Superior temporal gyrus (tissue), 1 donor: ENCODE data around the gene RPS6KA5.
A peak's percentile ranks its signal among the peaks of the same experiment; 100 is the strongest.
"Not testable (repeated sequence)": the region's sequence is repeated elsewhere in the genome, so short reads cannot be mapped to it uniquely, and the experiment has no call there.

Experiments used
- DNase-seq: peaks from one replicate; pipeline ENCODE4 v3.0.0-alpha.2; 2016; ENCODE audit errors: extremely low spot score

The RPS6KA5 gene

DNA sequence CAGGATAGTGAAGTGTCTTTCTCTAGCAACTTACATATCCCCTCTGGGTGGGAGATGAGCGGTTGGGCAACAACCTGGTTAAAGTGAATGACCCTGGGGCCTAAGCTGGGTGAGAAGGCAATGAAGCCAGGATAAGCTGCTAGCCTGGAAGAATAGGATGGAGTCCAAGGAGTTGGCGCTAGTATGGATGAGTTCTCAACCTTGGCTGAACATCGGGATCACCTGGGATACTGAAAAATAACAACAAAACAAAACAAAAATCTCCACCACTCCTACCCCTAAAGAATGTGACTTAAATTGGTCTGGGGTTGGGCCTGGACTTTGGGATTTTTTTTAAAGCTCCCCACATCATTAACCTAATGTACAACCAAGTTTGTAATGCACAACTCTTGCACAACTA is 4.8 kb upstream of the RPS6KA5 start:
- no peak for DNase-seq

DNA sequence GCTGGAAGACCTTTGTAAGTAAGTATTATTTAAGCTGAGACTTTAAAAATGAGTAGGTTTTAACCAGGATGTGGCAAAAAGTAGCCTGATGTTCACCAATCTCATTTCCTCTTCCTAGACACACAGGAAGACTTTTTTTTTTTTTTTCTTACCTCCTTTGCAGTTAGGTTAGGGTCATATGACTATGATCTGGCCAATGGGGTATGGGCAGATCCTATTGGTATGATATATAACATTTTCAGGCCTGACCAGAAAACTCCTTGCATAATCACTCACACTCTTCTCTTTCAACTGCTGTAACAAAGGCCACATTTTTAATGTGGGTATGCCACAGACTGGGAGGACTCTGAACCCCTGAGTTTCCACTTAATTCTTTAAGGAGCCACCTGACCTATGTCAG is 2.7 kb upstream of the RPS6KA5 start:
- DNase-seq = no peak

- no peak for DNase-seq
Measured at GRCh38 chr14:91062600-91062999, 2.2 kb upstream of the RPS6KA5 start.

- DNase-seq = no peak
Measured at GRCh38 chr14:91061056-91061887, 831 bp upstream of the RPS6KA5 start.

GRCh38 chr14:91059576-91060350 is 678 bp downstream of the RPS6KA5 start:
- DNase-seq = no peak

DNA sequence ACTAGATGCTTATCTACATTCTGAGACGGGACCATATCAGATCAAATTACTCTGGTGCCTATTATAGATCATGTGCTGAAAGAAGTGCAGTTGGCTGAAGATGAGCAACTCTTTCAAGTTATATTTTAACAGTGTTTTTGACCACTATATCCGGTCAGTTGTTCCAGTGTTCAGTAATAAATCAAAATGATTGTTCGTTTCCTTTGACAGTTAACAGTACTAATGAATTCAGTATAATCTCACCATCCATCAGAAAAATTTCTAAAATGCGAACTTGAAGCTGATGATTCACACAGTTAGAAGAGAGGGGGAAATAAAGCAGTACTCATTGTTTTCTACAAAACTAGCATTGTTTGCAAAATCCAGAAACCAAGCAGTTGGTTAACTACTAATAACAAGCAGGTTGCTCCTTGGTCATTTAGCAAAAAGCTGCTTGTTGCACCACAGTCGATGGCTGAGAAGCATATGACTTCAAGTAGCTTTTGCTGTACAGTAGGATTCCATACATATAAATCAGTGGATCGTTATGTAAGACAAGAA is 2.3 kb downstream of the RPS6KA5 start:
- peak; percentile 60 for DNase-seq

- no peak for DNase-seq
Measured at GRCh38 chr14:91056361-91056760, 4.1 kb downstream of the RPS6KA5 start.

DNA sequence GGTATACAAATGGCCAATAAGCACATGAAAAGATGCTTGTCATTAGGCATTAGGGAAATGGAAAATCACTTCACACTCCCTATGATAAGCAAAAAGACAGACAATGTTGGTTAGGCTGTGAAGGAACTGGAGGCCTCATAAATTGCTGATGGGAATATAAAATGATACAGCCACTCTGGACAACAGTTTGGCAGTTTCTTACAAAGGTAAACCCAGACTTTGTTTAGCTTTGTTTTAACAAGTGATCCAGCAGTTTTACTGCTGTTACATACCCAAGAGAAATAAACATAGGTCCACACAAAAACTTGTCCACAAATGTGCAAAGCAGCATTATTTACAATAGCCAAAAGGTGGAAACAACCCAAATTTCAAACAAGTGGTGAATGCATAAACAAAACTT is 5.4 kb downstream of the RPS6KA5 start:
- no peak for DNase-seq

DNA sequence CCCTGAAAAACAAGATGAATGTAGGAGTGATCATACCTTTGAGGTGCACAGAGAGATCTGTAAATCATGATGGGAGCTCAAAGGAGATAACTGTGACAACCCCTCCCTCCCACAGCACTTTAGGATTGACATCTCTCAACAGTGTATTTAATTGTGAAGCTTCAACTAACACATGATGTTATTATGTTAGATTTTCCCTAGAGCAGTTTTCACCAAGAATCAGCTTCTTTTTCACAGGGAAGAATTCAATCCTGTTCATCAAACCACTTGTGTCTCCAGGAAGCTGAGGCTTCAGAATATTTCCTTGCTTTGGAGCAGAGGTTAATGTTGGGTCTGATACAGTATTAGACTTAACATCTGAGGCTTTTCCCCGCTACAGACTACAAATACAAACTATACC is 11.8 kb downstream of the RPS6KA5 start:
- no peak for DNase-seq

DNA sequence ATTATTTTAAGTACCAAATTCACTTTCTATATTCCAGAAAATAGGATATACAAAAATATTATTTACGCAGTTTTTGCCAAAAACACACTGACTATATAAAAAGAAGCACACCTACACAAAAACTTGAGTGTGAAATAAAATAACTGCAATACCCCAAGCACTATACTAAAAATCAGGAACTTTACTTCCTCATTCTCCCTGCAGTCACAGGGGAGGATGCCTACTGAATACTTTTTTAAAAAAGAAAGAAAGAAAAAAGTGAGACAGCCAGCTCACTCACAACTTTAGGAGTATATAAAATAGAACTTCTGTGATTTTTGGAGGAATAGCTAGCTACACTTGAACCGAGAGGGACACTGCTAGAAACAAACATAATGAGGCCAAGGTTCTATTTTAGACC is 12.2 kb downstream of the RPS6KA5 start:
- DNase-seq = no peak

- DNase-seq = no peak
Measured at GRCh38 chr14:91047174-91047753, 13.2 kb downstream of the RPS6KA5 start.

DNA sequence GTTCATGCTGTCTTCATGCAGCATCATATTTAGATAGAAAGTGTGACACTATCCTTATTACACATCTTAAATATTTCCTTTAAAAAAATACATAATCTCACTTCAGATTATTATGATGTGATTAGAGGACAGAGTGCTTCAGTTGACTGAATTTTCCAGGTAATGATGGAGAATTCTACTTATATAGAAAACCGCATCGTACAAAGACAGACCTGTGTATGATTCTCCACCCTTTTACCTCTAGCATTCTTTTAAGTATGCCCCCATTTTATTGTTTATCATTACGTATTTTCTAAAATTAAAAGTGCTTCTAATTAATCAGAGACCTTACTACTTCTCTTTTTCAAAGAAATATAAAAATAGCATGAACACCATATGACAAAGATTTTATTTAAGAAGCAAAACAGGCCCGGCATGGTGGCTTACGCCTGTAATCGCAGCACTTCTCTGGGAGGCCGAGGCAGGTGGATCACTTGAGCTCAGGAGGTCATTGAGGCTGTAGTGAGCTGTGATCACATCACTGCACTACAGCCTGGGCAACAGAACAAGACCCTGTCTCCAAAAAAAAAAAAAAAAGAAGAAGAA is 13.9 kb downstream of the RPS6KA5 start:
- DNase-seq = no peak

- DNase-seq = no peak
Measured at GRCh38 chr14:91041450-91041849, 19.0 kb downstream of the RPS6KA5 start.

DNA sequence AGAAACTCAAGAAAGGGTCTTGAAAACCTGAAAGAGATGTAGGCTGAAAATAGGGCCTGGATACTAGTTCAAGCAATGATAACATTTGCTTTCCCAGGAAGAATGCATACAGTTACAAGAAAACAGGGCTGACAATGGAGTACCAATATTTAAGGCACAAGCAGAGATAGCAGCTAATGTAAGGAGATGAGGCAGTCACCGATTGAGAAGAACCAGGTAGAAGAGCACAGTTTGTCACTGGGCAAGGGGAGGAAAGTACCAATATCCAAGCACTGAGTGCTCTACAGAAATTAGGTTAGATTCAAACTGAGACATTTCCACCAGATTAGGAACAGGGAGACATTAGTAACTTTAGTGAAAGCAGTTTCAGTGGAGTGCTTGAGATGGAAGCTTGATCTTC is 19.9 kb downstream of the RPS6KA5 start:
- no peak for DNase-seq

- no peak for DNase-seq
Measured at GRCh38 chr14:91038439-91038838, 22.0 kb downstream of the RPS6KA5 start.

DNA sequence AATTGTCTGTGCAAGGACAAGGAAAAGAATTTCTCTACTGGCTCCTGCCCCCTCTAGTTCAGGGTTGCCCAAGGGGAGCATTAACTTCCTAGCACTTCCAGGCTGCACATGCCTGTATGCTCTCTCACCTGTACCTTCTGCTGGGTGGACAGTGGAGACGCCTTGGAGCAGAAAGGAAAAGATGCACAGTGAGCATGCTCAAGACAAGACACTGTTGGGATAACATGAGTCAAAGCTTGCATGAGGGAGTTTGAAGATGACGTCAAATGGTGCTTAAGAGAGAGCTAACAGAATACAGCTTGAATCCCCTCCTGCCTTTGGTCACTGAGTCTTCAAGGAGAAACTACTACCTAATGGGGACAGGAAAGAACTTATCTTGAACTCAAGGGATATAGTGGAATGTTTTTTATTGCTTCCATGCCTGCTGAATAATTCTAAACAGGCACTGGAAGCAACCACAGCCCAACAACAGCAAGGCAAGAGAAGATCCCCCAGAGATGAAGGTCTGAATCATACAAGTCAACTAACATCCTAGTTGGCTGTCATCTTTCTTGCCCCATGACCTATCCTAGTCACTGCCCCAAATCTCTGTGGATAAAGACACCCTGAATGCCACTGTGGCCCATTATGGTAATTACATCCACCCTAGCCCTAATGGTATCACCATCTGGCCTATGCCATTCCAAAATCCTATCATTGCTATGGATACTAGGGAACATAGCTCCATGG is 23.5 kb downstream of the RPS6KA5 start:
- DNase-seq = no peak

DNA sequence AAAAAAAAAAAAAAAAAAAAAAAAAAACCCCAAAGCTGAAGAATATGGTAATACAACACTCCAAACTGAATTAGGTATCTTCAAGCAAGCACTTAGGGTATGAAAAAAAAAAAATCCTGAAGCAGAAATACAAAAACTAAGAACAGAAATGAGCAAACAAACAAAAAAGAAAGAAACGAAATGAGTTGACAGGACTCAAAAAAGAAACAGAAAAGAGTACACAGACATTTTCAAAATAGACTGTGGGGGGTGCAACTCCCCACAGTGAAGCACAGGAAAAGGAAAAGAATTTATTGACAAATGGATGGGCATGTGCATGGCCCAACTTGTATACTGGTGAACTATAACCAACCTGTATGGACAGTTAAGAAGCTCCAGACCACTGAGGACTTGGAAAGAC is 24.6 kb downstream of the RPS6KA5 start:
- DNase-seq = no peak

DNA sequence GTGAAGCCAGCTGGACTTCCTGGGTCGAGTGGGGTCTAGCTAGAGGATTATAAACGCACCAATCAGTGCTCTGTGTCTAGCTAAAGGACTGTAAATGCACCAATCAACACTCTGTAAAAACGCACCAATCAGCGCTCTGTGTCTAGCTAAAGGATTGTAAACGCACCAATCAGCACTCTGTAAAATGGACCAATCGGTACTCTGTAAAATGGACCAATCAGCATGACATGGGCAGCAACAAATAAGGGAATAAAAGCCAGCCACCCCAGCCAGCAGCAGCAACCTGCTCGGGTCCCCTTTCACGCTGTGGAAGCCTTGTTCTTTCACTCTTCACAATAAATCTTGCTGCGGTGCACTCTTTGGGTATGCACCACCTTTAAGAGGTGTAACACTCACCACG is 26.1 kb downstream of the RPS6KA5 start:
- not testable (repeated sequence) for DNase-seq

DNA sequence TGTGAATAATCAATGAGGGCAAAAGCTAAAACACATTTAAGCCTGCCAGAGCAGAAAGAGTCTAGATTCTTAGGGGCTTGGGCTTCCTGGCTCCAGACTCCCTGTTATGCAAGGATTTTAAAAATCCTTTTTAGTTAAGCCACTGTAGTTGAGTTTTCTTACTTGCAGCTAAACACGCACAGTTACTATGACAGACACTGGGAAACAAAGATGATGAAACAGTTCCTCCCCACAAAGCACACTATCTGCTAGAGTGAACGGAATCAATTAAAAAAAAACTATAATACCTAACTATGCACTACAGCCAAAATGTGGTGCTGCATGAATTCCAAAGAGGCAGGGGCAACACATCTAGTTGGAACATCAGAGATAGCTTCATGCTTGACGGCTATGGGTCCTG is 28.2 kb downstream of the RPS6KA5 start:
- DNase-seq = no peak

DNA sequence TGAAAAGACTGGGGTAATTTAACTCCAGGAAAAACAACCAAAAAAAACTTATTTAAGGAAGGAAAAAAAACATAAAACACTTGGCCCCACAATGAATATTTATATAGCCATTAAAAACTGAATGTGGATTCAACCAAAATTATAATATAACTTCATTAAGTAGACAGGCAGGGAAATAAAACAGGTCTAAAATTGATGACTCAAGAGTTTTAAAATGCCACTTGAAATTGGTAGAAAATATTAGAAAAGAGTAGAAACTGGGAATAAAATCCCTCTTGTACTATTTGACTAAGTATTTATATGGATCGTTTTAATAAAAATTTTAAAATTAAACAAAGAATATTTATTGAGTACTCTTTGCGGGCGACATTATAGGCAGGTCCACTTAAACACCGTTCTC is 28.8 kb downstream of the RPS6KA5 start:
- no peak for DNase-seq

- DNase-seq = no peak
Measured at GRCh38 chr14:91029456-91030217, 30.8 kb downstream of the RPS6KA5 start.
